ENCODE data around the gene ZNF410.
A peak's percentile ranks its signal among the peaks of the same experiment; 100 is the strongest.
"Not testable (repeated sequence)": the region's sequence is repeated elsewhere in the genome, so short reads cannot be mapped to it uniquely, and the experiment has no call there.

The ZNF410 gene, protein sequence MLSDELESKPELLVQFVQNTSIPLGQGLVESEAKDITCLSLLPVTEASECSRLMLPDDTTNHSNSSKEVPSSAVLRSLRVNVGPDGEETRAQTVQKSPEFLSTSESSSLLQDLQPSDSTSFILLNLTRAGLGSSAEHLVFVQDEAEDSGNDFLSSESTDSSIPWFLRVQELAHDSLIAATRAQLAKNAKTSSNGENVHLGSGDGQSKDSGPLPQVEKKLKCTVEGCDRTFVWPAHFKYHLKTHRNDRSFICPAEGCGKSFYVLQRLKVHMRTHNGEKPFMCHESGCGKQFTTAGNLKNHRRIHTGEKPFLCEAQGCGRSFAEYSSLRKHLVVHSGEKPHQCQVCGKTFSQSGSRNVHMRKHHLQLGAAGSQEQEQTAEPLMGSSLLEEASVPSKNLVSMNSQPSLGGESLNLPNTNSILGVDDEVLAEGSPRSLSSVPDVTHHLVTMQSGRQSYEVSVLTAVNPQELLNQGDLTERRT

DNA sequence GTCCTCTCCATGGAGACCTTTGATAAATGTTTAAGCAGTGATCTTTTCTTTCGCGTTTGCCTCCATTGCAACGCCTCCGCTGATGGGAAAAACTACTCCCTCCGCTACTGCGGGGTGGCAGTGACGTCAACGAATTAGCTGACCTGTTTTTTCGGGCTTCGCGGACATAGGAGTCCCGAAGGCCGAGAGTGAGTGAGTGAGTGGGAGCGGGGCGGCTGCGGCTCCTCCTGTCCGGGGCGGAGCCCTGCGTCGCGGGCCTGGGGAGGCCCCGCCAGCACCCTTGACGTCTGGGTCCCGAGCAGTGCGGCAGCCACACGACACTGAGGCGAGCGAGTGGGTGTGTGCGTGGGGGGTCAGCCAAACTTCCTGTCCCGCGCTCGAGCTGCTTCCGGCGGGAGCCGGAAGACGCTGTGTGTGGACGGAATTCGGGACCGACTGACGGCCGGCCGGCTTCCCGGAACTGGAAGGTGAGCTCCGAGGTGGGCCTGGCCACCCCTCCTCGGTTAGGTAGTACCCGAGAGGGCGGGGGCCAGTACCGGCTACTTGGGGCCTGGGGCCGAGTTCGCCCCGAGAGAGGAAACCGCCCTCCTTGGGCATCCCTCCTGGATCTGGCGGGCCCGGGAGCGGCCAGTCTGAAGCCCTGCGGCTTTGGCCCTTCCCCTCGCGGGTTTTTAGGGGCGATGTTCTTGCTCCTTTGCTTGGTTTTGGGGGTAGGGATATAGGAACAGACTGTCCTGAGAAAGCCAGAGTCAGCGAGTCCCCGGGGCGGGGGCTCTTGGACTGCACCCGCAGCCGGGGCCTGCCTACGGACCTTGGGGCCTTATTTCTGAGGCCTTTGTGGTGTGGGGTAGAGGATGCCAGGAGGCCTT lies at the start of gene ZNF410:
TSS of gene ZNF410 (plus strand) at position 411 of the 869 bp plus-strand sequence. CDS start 5,317 bp downstream, outside the sequence.
- DNase-seq = peak; percentile 86

DNA sequence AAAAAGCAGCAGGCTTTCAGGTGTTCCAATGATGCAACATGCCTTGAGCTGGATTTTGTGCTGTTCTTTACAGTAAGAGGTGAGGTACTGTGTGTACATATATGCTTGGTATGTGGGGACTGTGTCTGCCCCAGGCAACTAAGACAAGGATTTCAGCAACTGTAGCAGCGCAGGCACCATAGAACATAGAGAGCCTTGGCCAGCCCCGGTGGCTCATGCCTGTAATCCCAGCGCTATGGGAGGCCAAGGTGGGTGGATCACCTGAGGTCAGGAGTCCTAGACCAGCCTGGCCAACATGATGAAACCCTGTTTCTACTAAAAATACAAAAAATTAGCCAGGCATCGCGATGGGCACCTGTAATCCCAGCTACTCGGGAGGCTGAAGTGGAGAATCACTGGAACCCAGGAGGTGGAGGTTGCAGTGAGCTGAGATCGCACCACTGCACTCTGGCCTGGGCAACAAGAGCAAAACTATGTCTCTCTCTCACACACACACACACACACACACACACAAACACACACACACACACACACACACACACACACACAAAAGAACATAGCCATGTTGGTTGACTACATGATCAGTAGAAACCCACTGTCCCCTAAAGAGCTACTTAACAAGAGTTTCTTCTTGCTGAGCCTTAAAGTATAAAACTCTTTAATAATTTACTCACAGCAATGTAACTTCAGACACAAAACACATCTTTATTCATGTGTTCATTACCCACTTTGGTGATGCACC lies 48.2 kb upstream of the ZNF410 start:
- DNase-seq = not testable (repeated sequence)

- DNase-seq = no peak
Measured at GRCh38 chr14:73842201-73842600, 44.5 kb upstream of the ZNF410 start.

DNA sequence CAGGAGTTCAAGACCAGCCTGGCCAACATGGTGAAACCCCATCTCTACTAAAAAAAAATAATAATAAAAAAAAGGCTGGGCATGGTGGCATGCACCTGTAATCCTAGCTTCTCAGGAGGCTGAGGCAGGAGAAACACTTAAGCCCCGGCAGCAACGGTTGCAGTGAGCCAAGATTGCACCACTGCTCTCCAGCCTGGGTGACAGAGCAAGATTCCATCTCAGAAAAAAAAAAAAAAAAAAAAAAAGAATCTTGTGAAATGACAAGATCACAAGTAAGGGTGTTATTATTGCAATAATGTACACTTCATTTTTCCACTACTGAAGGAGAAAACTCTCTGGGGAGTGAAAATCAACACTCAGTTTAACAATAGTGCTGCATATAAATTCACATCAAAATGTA lies 43.8 kb upstream of the ZNF410 start:
- DNase-seq = no peak

GRCh38 chr14:73843296-73843695 lies 43.4 kb upstream of the ZNF410 start:
- DNase-seq = no peak

DNA sequence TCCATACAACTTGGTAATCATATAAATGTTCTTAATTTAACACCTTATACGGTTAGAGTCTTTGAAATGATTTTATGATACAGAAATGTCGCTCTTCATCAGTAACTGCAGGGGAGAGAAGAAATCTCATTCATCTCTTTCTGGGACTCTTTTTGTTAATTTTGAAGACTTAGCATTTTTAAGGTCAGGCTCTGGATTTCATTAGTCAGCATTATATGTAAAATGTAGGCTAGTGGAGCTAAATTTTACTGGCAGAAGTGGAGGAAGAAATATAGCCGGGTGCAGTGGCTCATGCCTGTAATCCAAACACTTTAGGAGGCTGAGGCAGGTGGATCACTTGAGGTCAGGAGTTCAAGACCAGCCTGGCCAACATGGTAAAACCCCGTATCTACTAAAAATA lies 39.7 kb upstream of the ZNF410 start:
- no peak for DNase-seq

DNA sequence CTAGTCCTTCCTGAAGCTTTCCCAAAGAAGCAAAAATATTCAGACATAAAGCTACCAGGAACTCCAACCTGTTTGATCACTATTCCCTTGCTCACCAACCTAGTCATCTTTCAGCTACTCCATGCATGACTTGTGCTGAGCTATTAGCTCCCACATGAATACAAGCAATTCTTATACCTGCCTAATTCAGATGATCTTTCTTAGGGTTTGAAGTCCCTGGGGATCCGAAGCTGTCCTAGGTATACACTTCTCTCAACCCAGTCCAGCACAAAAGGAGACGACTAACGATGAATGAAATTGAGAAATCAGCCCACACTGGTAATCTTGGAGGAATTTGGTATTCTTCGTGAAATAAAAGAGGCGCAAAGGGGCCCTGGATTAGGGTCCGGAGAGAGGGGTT lies 35.7 kb upstream of the ZNF410 start:
- DNase-seq = peak; percentile 12

GRCh38 chr14:73851567-73852382 lies 34.9 kb upstream of the ZNF410 start, which contains the start of gene PTGR2:
PTGR2 (plus strand) TSS chr14:73851831; CDS start chr14:73858863, 7,032 bp downstream.
- DNase-seq = peak; percentile 90

GRCh38 chr14:73859145-73859544 lies 27.5 kb upstream of the ZNF410 start:
- DNase-seq = no peak

GRCh38 chr14:73861073-73861472 lies 25.6 kb upstream of the ZNF410 start:
- no peak for DNase-seq

GRCh38 chr14:73862480-73862879 lies 24.2 kb upstream of the ZNF410 start:
- DNase-seq = no peak

DNA sequence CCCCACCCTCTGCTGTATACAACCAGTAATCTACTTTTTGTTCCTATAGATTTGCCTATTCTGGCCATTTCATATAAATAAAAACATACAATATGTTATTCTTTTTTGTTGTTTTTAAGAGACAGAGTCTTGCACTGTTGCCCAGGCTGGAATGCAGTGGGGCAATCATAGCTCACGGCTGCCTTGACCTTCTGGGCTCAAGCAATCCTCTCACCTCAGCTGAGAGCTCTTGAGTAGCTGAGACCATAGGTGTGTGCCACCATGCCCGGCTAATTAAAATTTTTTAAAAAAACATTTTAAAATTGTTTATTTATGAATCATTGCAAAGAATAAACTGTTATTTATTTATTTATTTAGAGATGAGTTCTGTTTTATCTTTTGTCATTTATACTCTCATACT lies 23.4 kb upstream of the ZNF410 start:
- no peak for DNase-seq

DNA sequence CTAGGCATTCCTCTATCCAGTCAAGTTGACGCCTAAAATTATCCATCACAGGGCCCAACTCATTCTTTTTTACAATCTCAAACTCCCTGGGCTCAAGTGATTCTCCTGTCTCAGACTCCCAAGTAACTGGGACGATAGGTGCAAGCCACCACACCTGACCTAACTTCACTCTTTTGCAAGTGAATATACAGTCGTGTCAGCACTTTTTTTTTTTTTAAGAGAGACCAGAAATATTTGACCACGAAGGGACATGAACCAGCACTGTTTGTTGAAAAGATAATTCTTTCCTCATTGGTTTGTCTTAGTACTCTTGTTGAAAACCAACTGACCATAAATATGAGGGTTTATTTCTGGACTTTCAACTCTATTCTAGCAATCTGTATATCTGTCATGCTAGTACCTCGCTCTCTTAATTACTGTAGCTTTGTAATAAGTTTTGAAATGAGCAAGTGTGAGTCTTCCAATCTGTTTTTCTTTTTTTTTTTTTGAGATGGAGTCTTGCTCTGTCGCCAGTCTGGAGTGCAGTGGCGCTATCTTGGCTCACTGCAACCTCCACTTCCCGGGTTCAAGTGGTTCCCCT lies 21.0 kb upstream of the ZNF410 start:
- no peak for DNase-seq

GRCh38 chr14:73869754-73870153 lies 16.9 kb upstream of the ZNF410 start:
- DNase-seq = not testable (repeated sequence)

DNA sequence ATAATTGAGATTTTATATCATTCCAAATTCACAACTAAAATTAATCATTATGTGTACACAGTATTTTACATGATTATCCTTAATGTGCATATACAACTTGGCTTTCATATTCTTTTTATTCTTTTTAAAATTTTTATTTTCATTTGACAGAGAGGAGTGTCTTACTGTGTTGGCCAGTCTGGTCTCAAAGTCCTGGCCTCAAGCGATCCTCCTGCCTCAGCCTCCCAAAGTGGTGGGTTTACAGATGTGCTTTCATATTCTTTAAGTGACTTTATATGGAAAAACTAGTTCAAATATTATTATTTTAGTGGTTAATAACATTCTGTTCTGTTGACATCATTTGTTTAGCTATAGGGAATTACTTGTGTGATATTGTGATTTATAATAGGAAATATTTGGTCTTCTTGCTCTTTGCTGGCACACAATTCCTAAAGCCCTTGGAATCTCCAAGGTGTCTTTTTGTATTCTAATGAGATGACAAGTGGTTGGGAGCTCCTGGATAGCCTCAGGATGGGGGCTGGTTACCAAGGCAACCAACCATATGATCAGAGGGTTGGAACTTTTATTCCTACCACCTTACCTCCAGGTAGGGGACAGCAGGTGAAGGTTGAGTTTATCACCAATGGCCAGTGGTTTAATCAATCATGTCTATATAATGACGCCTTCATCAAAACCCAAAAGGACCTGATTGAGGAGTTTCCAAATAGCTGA lies 16.0 kb upstream of the ZNF410 start:
- no peak for DNase-seq

DNA sequence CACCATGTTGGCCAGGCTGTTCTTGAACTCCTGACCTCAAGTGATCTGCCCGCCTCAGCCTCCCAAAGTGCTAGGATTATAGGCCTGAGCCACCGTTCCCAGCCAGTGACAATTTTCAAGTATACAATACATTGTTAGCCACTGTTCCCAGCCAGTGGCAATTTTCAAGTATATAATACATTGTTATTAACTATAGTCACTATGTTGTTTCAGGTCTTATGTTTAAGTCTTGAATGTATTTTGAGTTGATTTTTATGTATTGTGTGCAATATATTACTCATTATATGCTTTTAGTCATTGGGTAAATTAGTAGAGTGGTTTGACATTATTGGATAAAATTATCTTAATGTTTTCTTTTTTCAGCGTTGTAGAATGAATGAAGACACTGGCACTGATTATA lies 13.0 kb upstream of the ZNF410 start:
- DNase-seq = no peak

GRCh38 chr14:73877790-73878189 lies 8.9 kb upstream of the ZNF410 start:
- DNase-seq = no peak

DNA sequence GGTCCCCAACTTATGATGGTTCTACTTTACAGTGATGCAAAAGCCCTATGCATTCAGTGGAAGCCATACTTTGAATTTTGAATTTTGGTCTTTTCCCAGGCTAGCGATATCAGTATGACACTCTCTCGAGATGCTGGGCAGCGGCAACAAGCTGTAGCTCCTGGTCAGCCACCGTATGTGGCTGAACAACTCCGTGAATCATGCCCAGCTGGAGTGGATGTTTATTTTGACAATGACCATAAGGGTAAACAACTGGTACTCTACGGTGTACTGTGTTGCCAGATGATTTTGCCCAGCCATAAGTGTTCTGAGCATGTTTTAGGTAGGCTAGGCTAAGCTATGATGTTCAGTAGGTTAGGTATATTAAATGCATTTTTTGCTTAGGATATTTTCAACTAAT lies 8.2 kb upstream of the ZNF410 start:
- DNase-seq = no peak

GRCh38 chr14:73879027-73879426 lies 7.6 kb upstream of the ZNF410 start:
- DNase-seq = no peak

DNA sequence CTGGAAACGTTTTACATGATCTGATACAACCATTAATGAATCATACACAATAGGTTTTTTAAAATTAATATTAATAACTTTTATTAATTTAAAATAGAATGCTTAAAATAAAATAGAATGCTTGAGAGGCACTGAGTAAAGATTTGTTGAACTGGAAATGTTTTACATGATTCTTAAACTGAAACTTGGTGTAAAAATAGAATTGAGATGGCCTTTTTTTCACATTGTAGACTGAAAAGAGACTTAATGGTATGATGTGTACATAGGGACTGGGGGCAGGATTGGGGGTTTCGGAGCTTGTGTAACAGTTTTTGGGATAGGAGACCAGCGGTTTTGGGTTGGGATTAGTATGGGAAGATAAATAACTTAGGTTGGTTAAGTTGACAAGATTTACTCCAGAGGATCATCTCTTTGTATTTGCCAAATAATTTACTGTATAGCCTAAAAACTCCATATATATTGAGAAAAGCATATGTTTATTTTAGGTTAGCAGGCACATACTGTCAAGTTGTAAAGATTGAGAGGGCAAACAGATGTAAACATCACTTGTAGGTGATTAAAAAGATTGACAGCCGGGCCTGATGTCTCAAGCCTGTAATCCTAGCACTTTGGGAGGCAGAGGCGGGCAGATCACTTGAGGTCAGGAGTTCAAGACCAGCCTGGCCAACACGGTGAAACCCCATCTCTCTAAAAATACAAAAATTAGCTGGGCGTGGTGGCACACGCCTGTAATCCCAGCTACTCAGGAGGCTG lies 2.0 kb upstream of the ZNF410 start:
- DNase-seq = no peak

- DNase-seq = no peak
Measured at GRCh38 chr14:73887318-73887616, 608 bp downstream of the ZNF410 start.
